ENCODE results near the gene UBL4A. TPM values are rescaled to one million over a fixed set of nuclear protein-coding genes. Genes with fewer than 3 reads are reported as not detected.

The UBL4A gene
- total RNA-seq, 1 donor from 2014 or later, result 38.2 TPM

- DNase-seq (ENCODE audit: low spot score), result no peak
Measured at GRCh38 chrX:154439841-154440240, 46.6 kb downstream of the UBL4A start.

GRCh38 chrX:154437971-154438893 is 48.2 kb downstream of the UBL4A start:
- no peak for DNase-seq (ENCODE audit: low spot score)

GRCh38 chrX:154436983-154437752 is 49.2 kb downstream of the UBL4A start, which contains the start of gene GDI1:
Gene GDI1 (plus strand): TSS chrX:154437154. CDS start chrX:154437255, 101 bp downstream.
- no peak for DNase-seq (ENCODE audit: low spot score)

GRCh38 chrX:154436374-154436982 is 49.9 kb downstream of the UBL4A start:
- DNase-seq (ENCODE audit: low spot score), result no peak

GRCh38 chrX:154435171-154435733 is 51.2 kb downstream of the UBL4A start:
- DNase-seq (ENCODE audit: low spot score), result no peak

- no peak for DNase-seq (ENCODE audit: low spot score)
Measured at GRCh38 chrX:154434394-154435168, 51.8 kb downstream of the UBL4A start.

Other genes starting within 250 kb of the UBL4A start
- gene OPN1MW3, start 229.0 kb downstream of the UBL4A start, total RNA-seq, result not detected
- gene TEX28, start 191.5 kb downstream of the UBL4A start, total RNA-seq, result not detected
- not detected for gene TKTL1, start 190.8 kb downstream of the UBL4A start, total RNA-seq
- 2,367 TPM for gene FLNA, start 112.0 kb downstream of the UBL4A start, total RNA-seq
- 62.6 TPM for gene EMD, start 107.3 kb downstream of the UBL4A start, total RNA-seq
- gene RPL10, start 88.2 kb downstream of the UBL4A start, total RNA-seq, result 1,937 TPM
- gene DNASE1L1, start 77.4 kb downstream of the UBL4A start, total RNA-seq, result 28.2 TPM
- 49.8 TPM for gene TAFAZZIN, start 75.1 kb downstream of the UBL4A start, total RNA-seq
- gene ATP6AP1, start 57.9 kb downstream of the UBL4A start, total RNA-seq, result 108 TPM
- gene GDI1, start 49.5 kb downstream of the UBL4A start, total RNA-seq, result 157 TPM
- gene FAM50A, start 42.5 kb downstream of the UBL4A start, total RNA-seq, result 71.3 TPM
- gene PLXNA3, start 28.3 kb downstream of the UBL4A start, total RNA-seq, result 75.6 TPM
- gene LAGE3, start 7.3 kb downstream of the UBL4A start, total RNA-seq, result 26.3 TPM
- 32.2 TPM for gene SLC10A3, start 4.0 kb upstream of the UBL4A start, total RNA-seq
- gene FAM3A, start 29.6 kb upstream of the UBL4A start, total RNA-seq, result 75.3 TPM
- gene G6PD, start 60.2 kb upstream of the UBL4A start, total RNA-seq, result 119 TPM
- 31.2 TPM for gene IKBKG, start 61.0 kb upstream of the UBL4A start, total RNA-seq
- not detected for gene CTAG1A, start 98.5 kb upstream of the UBL4A start, total RNA-seq
- gene CTAG1B, start 132.7 kb upstream of the UBL4A start, total RNA-seq, result not detected
- gene CTAG2, start 167.0 kb upstream of the UBL4A start, total RNA-seq, result not detected

All from mucosa of gallbladder (tissue), 1 donor.